Keratinocyte (primary cell): ENCODE results near the gene SLC38A6.

Source experiments
- EZH2 ChIP-seq: IDR thresholded peaks from one replicate; pipeline ENCODE4 v1.6.1; 2012; ENCODE audit warnings: inconsistent platforms, mild to moderate bottlenecking, low read length, moderate library complexity
- TF ChIP-seq, protein P1 (sequence below), 3 experiments: IDR thresholded peaks in 1 of 3; conservative IDR thresholded peaks in 1 of 3; optimal IDR thresholded peaks in 1 of 3; 2 replicates in 2 of 3; 3 replicates in 1 of 3; pipeline versions ENCODE3 to v1.5.1; 2011; ENCODE audit warnings: low read length in 3 of 3, mild to moderate bottlenecking in 3 of 3, moderate library complexity in 2 of 3, control low read depth in 1 of 3, inconsistent platforms in 1 of 3; ENCODE audit not compliant: insufficient read depth in 2 of 3; ENCODE audit errors: extremely low read depth in 1 of 3

- TF ChIP-seq, protein P1, sequence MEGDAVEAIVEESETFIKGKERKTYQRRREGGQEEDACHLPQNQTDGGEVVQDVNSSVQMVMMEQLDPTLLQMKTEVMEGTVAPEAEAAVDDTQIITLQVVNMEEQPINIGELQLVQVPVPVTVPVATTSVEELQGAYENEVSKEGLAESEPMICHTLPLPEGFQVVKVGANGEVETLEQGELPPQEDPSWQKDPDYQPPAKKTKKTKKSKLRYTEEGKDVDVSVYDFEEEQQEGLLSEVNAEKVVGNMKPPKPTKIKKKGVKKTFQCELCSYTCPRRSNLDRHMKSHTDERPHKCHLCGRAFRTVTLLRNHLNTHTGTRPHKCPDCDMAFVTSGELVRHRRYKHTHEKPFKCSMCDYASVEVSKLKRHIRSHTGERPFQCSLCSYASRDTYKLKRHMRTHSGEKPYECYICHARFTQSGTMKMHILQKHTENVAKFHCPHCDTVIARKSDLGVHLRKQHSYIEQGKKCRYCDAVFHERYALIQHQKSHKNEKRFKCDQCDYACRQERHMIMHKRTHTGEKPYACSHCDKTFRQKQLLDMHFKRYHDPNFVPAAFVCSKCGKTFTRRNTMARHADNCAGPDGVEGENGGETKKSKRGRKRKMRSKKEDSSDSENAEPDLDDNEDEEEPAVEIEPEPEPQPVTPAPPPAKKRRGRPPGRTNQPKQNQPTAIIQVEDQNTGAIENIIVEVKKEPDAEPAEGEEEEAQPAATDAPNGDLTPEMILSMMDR (optimal IDR thresholded peaks at IDR 0.05 in 1 of 3, IDR thresholded peaks at IDR 0.05 in 1 of 3, conservative IDR thresholded peaks at IDR 0.05 in 1 of 3; ENCODE audit: extremely low read depth in 1 of 3, insufficient read depth in 2 of 3, low read length in 3 of 3): no peak
- TF ChIP-seq EZH2: no peak
Measured at GRCh38 chr14:61041704-61042103, 60.7 kb downstream of the SLC38A6 start.
